MM.1S (cell line): ENCODE data around the gene PPP1R14C.

Source experiments
- DNase-seq: peaks from one replicate; pipeline ENCODE4 v3.0.0-alpha.2; 2015
- H2AFZ ChIP-seq: fragments of 300-600 bp; sonication (generic); 2 replicates; pipeline ENCODE4 v1.6.0; 2016; ENCODE audit warnings: antibody characterized with exemption, low read length
- H3F3A ChIP-seq: fragments of 300-600 bp; sonication (generic); 2 replicates; pipeline ENCODE4 v1.6.1; 2016; ENCODE audit warnings: mild to moderate bottlenecking, antibody characterized with exemption, low read length, moderate library complexity, mixed read lengths; ENCODE audit not compliant: insufficient read depth
- H3K27ac ChIP-seq: fragments of 300-600 bp; sonication (generic); 2 replicates; pipeline ENCODE4 v1.5.1; 2016; ENCODE audit warnings: mild to moderate bottlenecking, low read length
- H3K27me3 ChIP-seq: fragments of 300-600 bp; sonication (generic); replicated peaks from 2 replicates; pipeline ENCODE4 v1.6.0; 2016; ENCODE audit warnings: low read length; ENCODE audit not compliant: insufficient read depth
- H3K36me3 ChIP-seq: fragments of 300-600 bp; sonication (generic); replicated peaks from 2 replicates; pipeline ENCODE4 v1.6.1; 2016; ENCODE audit warnings: mild to moderate bottlenecking, low read length, mixed read lengths; ENCODE audit not compliant: insufficient read depth
- H3K4me1 ChIP-seq: fragments of 300-600 bp; sonication (generic); 2 replicates; pipeline ENCODE4 v1.6.1; 2016; ENCODE audit warnings: low read length, mixed read lengths
- H3K4me2 ChIP-seq: fragments of 300-600 bp; sonication (generic); 2 replicates; pipeline ENCODE4 v1.6.0; 2016; ENCODE audit warnings: low read depth, low read length
- H3K4me3 ChIP-seq: fragments of 300-600 bp; sonication (generic); 2 replicates; pipeline ENCODE4 v1.5.1; 2016; ENCODE audit warnings: low read length, mixed read lengths
- H3K79me2 ChIP-seq: fragments of 300-600 bp; sonication (generic); 2 replicates; pipeline ENCODE4 v1.6.1; 2016; ENCODE audit warnings: mixed run types, low read length, mixed read lengths
- H3K9ac ChIP-seq: fragments of 300-600 bp; sonication (generic); 2 replicates; pipeline ENCODE4 v1.6.1; 2016; ENCODE audit warnings: low read length, mixed read lengths
- H3K9me2 ChIP-seq: fragments of 300-600 bp; sonication (generic); replicated peaks from 2 replicates; pipeline ENCODE4 v1.6.1; 2016; ENCODE audit warnings: mild to moderate bottlenecking, low read length, mixed read lengths; ENCODE audit not compliant: insufficient read depth
- H3K9me3 ChIP-seq: fragments of 300-600 bp; sonication (generic); replicated peaks from 2 replicates; pipeline ENCODE4 v1.6.1; 2016; ENCODE audit warnings: mild to moderate bottlenecking, low read length, mixed read lengths; ENCODE audit not compliant: insufficient read depth
- H4K20me1 ChIP-seq: fragments of 300-600 bp; sonication (generic); 2 replicates; pipeline ENCODE4 v1.6.1; 2016; ENCODE audit warnings: mild to moderate bottlenecking, low read length, moderate library complexity, mixed read lengths; ENCODE audit not compliant: insufficient read depth
- CTCF ChIP-seq: fragments of 300-600 bp; sonication (generic); IDR thresholded peaks from 2 replicates; pipeline ENCODE4 v1.5.1; 2016; ENCODE audit warnings: antibody characterized with exemption, low read length, mixed read lengths
- EZH2 ChIP-seq: fragments of 300-600 bp; sonication (generic); optimal IDR thresholded peaks from 2 replicates; pipeline ENCODE3; 2017; ENCODE audit warnings: low read depth, mild to moderate bottlenecking, antibody characterized with exemption, low read length, mixed read lengths
- EZH2phosphoT487 ChIP-seq: fragments of 300-600 bp; sonication (generic); IDR thresholded peaks from 2 replicates; pipeline ENCODE4 v1.6.1; 2018; ENCODE audit warnings: antibody characterized with exemption, low read length

PPP1R14C gene

GRCh38 chr6:150204705-150205472 lies 62.0 kb downstream of the PPP1R14C start:
- H3K27ac ChIP-seq = no peak overlapping the region
- no peaks in the 10 kb centered on the region for H3K36me3 ChIP-seq
- no peaks in the 10 kb centered on the region for H4K20me1 ChIP-seq
- no peak for TF ChIP-seq EZH2
- TF ChIP-seq CTCF = no peak
- TF ChIP-seq EZH2phosphoT487 = no peak
- no peaks in the 10 kb centered on the region for H3K9me2 ChIP-seq
- no peaks in the 10 kb centered on the region for H3K27me3 ChIP-seq
- no peaks in the 10 kb centered on the region for H3K79me2 ChIP-seq
- H3K4me2 ChIP-seq = no peak overlapping the region
- no peaks in the 10 kb centered on the region for H3K9me3 ChIP-seq
- no peak for DNase-seq
- H3K4me3 ChIP-seq = no peak overlapping the region
- H3F3A ChIP-seq = no peaks in the 10 kb centered on the region
- H3K4me1 ChIP-seq = no peaks in the 10 kb centered on the region
- H2AFZ ChIP-seq = no peak overlapping the region
- H3K9ac ChIP-seq = no peak overlapping the region

GRCh38 chr6:150207931-150208570 lies 65.2 kb downstream of the PPP1R14C start:
- no peak for TF ChIP-seq EZH2phosphoT487
- TF ChIP-seq CTCF = no peak
- TF ChIP-seq EZH2 = no peak
- Histone ChIP-seq H3K4me2 (no peak overlapping the region), H3K36me3 (no peaks in the 10 kb centered on the region), H3K9me3 (no peaks in the 10 kb centered on the region), H4K20me1 (no peaks in the 10 kb centered on the region), H3F3A (no peaks in the 10 kb centered on the region), H3K4me3 (no peak overlapping the region), H2AFZ (no peak overlapping the region), H3K4me1 (no peaks in the 10 kb centered on the region), H3K79me2 (no peaks in the 10 kb centered on the region), H3K27ac (no peak overlapping the region), H3K9me2 (no peaks in the 10 kb centered on the region), H3K9ac (no peak overlapping the region), H3K27me3 (no peaks in the 10 kb centered on the region)
- DNase-seq = no peak

- H3K9ac ChIP-seq = no peak overlapping the region
- no peaks in the 10 kb centered on the region for H3K9me3 ChIP-seq
- no peak for DNase-seq
- H3K79me2 ChIP-seq = no peaks in the 10 kb centered on the region
- no peaks in the 10 kb centered on the region for H4K20me1 ChIP-seq
- H3K27me3 ChIP-seq = no peaks in the 10 kb centered on the region
- H3K4me1 ChIP-seq = no peaks in the 10 kb centered on the region
- H3K27ac ChIP-seq = no peak overlapping the region
- TF ChIP-seq CTCF (no peak), EZH2phosphoT487 (no peak), EZH2 (no peak)
- H3K36me3 ChIP-seq = no peaks in the 10 kb centered on the region
- H2AFZ ChIP-seq = no peak overlapping the region
- H3K9me2 ChIP-seq = no peaks in the 10 kb centered on the region
- no peak overlapping the region for H3K4me3 ChIP-seq
- no peaks in the 10 kb centered on the region for H3F3A ChIP-seq
- no peak overlapping the region for H3K4me2 ChIP-seq
Measured at GRCh38 chr6:150208611-150209352, 65.9 kb downstream of the PPP1R14C start.
